HG02970 (cell line): ENCODE measurements around the gene C13orf46.

Experiments used
- ATAC-seq: cut with Tn5 transposase; IDR thresholded peaks from one replicate; pipeline ENCODE4 v1.9.1; 2021; ENCODE audit warnings: mild to moderate bottlenecking, moderate library complexity, moderate number of reproducible peaks; ENCODE audit not compliant: unreplicated experiment, low FRiP score

The C13orf46 gene

GRCh38 chr13:113927661-113928581, 46.0 kb downstream of the C13orf46 start:
- no peak for ATAC-seq

- no peak for ATAC-seq
Observed at GRCh38 chr13:113926951-113927660, 46.8 kb downstream of the C13orf46 start.

DNA sequence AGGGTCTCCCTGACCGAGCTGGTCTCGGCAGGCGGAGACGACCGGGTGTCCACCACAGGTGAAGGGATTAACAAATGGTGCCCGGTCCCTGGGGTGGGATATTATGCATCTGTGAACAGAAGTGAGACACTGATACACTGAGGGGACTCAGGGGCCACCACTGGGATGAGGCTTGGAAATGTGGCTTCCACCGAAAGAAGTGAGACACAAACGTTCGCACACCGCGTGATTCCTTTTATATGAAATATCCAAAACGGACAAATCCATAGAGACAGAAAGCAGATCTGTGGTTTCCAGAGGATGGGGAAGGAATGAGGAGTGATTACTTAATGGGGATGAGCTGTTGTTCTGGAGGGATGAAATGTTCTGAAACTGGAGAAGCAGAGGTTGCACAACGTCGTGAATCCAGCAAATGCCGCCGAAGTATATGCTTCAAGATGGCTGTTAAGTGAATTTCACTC, 47.5 kb downstream of the C13orf46 start:
- ATAC-seq, result no peak

- no peak for ATAC-seq
Observed at GRCh38 chr13:113924184-113924901, 49.5 kb downstream of the C13orf46 start.

GRCh38 chr13:113923376-113924063, 50.4 kb downstream of the C13orf46 start:
- no peak for ATAC-seq

- ATAC-seq, result no peak
Observed at GRCh38 chr13:113922412-113923118, 51.3 kb downstream of the C13orf46 start.

DNA sequence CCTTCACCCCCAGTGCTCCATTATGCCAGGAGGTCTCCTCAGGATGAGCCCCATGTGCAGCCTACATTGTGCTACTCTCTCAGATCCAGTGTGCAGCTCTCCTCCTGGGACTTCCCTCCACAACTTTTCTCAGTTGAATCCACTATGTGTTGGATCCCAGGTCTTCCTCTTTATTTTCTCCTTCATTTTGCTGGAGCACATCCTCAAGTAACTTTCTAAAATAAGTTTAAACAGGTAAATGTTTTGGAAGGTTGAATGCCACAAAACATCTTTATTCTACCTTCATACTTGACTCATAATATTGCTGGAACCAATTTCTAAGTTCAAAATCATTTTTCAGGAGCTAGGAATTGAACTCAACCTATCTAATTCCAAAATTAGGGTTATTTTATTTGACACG, 52.1 kb downstream of the C13orf46 start:
- ATAC-seq, result no peak

DNA sequence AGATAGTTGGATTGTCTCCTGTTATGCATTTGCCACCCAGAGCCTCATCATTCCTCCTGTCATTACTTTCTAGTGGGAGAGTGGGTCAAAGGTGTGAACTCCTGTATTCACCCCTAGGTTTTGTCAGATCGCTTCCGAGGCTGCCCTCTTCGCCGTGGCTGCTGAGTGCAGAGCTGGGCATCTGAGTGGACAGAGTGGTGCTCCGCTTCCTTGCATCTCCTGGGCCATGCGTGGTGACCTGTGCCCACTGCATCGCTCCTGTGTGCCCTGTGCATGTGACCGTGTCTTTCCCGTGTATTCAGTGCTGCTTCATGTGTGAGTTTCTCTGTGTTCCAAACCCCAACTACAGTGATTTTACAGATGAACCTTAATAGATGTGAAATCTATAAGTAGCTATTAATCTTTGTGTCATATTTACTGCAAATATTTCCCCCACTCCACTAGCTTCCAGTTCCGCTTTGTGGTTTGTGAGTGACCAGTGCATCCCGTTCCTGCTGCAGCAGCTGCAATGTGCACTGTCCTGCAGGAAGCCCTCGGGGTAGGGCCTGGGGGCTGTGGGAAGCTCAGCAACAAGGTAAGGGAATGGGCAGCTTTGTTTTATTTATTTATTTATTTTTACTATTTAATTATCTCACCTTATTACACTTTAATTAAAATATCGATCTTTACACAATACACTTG, 53.1 kb downstream of the C13orf46 start:
- no peak for ATAC-seq

GRCh38 chr13:113919761-113920559, 53.9 kb downstream of the C13orf46 start:
- no peak for ATAC-seq

GRCh38 chr13:113918981-113919701, 54.7 kb downstream of the C13orf46 start:
- no peak for ATAC-seq

DNA sequence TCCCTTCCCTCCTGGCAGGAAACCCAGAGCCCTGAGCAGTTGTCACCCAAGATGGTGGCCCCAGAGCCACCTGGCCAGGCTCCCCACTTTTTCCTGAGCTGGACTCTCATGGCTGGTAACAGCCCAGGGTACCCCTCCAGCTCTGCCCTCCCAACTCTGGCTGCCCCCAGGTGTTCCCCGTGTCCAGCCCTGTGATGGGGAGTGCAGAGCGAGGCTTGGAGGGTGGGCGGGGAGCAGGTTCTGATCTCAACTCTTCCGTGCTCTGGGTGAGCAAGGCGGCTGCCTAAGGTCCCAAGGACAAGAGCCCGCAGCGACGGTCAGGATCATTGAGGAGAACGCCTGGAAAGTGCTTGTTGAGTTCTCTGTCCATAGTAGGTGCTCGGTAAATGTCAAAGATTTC, 55.3 kb downstream of the C13orf46 start:
- no peak for ATAC-seq

GRCh38 chr13:113917594-113918371, 56.1 kb downstream of the C13orf46 start:
- ATAC-seq, result no peak

- no peak for ATAC-seq
Observed at GRCh38 chr13:113917096-113917495, 56.8 kb downstream of the C13orf46 start.

DNA sequence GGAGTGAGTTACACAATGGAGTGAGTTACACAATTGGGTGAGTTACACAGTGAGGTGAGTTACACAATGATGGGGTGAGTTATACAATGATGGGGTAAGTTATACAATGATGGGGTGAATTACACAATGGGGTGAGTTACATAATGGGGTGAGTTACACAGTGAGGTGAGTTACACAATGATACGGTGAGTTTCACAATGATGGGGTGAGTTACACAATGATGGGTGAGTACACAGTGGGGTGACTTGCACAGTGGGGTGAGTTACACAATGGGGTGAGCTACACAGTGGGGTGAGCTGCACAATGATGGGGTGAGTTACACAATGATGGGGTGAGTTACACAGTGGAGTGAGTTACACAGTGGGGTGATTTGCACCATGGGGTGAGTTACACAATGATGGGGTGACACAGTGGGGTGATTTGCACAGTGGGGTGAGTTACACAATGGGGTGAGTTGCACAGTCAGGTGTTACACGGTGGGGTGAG, 57.5 kb downstream of the C13orf46 start:
- ATAC-seq, result no peak

DNA sequence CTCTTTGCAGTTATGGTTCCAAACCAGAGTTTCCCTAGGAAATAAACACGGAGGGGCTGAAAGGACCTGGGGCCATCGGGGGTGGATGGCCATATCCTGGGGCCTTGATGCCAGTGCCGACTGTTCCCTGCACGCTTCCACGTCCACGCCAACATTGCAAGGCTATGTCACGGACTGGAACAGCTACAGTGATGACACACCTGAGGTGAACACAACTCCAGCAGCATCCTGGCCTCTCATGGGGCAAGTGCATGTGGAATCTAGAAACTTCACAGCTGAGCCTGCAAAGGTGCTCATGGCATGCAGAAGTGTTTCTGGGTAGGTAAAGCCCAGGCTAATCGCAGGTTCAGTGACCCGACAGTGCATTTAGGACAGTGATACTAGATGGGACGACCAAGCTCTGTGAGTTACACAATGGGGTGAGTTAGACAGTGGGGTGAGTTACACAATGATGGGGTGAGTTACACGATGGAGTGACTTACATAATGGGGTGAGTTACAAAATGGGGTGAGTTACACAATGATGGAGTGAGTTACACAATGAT, 58.0 kb downstream of the C13orf46 start:
- ATAC-seq, result no peak

- no peak for ATAC-seq
Observed at GRCh38 chr13:113915012-113915763, 58.7 kb downstream of the C13orf46 start.
